Fibroblast of skin of left biceps (primary cell): ENCODE measurements around the gene KLHL34.

Experiments used
- DNase-seq, 2 experiments: peaks; one replicate each; pipeline ENCODE4 v3.0.0-alpha.2; 2013; ENCODE audit warnings: low read depth in 2 of 2

Gene KLHL34

GRCh38 chrX:21656587-21657317 lies 1.4 kb downstream of the KLHL34 start:
- DNase-seq = no peak

DNA sequence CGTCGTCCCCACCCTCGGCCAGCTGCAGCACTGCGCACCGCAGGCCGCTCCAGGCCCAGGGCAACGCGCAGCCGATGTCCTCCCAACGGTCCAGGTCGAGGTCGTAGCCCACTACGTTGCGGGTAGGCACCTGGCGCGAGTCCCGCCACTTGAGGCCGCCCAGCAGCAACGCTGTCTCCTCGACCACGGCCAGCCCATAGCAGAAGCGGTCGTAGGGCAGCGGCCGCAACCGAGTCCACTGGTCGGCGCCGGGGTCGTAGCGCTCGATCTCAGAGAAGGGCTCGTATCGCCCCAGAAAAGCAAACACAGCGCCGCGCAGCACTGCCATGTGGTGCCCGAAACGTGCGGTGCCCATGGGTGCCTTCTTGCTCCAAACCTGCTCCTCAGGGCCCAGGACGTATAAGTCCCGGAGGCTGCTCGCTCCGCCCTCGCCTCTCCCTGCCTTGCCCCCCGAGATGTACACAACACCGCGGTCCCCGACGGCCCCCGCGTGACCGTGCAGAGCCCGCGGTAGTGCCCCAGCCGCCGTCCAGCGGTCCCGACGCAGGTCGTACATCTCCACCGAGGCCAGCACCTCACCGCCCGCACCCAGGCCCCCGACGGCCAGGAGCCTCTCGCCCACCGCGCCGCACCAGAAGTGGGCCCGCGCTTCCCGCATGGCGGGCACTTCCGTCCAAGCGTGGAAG lies 2.1 kb downstream of the KLHL34 start:
- DNase-seq = no peak

DNA sequence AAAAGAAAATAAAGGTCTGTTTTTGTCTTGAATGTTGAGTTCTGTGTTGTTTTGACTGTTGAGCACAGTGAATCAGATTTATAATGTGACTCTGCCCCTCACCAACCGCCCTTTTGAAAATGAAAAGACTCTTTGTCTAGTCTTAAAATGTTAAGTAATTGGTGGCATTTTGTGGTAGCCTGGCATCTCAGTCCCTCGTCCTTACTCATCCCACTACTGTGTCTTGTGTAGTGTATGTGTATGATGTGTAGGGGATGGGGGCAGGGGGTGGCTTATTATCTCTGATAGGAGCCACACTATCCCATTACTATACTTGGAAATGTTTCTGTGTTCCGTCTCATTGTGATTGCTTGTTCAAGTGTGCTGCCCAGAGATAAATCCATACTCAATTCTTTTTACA lies 12.2 kb downstream of the KLHL34 start:
- no peak for DNase-seq

GRCh38 chrX:21645431-21645830 lies 12.7 kb downstream of the KLHL34 start:
- DNase-seq = no peak

DNA sequence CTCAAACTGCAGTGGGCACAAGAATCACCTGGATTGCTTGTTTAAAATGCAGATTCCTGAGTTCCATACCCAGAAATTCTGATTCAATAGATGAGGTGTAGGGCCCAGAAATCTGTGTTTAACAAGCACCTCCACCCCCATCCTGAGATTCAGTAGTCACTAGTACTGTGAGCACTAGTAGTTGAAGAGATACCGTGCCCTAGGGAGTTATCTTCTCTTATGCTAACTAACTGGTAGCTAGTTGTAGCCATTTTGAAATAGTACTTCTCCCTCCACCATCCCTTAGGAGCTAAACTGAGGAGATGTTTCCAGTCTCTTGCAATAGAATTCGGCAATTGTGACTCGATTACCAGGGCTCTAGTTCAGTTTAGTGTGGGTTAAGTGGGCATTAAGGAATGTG lies 18.4 kb downstream of the KLHL34 start:
- DNase-seq = no peak

DNA sequence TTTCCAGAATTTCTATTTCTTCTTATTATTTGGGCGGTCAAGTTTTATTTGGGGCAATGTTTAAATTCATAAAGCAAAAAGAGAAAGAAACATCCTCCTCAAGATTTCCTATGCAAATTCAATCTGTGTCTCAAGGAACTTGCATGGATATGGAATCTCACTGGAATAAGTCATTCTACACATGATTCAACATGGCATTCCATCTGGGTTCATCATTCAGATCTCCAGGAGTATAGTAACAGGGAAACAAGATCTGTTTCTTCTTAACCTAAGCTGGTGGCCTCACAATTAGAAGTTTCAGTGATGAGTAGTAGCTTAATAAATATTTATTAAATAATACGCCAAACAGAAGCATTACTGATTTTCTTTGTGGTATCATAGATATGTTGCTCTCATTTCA lies 19.8 kb downstream of the KLHL34 start:
- DNase-seq = peak; percentile 32 to 34

GRCh38 chrX:21632027-21632426 lies 26.1 kb downstream of the KLHL34 start:
- DNase-seq = no peak

DNA sequence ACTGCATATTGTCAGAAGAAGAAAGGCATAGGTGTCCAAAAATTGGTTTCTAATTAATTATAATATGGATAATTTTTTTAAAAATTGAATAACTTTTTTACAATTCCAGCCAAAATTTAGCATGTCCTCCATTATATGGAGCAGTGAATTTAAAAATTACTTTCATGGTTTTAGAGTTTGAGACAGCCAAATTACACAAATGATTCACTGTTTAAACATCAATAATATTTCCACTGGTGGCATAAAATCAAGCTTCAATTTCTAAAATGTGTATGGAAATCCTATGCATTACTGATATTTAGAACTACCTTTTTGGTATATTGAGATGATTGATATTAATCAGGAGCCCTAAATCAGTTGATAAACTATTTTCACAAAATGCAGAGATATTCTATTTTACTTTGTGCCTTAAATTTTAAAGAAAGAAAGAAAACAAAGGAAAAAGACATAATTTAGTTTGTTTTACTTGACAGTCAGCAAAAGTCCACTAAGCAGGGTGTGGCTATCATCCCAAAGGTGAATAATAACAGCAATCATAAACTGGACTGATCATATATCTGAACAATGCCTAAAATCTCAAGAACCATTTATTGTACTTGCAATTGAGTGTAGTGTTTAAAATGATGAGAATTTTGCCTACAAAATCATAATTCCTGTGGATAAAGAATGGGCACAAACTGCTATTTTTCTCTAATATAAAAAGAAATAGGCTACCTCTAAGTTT lies 34.2 kb downstream of the KLHL34 start:
- no peak for DNase-seq

DNA sequence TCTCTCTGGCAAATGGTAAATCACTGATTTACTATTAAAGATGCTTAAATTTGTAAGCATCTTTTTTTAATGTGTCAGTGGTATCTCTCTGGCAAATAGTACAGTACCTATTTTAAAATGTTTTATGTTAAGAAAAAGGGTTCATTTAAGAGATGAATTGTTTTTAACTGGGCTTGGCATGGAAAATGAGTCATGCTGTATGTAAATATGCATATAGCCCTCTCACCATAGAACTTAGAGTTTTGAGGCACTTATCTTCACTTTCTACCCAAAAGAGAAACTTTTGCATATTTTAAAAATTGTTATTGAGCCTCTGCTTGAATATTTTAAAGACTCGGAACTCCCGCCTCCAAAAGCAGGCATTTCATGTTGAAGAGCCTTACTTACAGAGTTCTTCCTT lies 37.9 kb downstream of the KLHL34 start:
- no peak for DNase-seq

DNA sequence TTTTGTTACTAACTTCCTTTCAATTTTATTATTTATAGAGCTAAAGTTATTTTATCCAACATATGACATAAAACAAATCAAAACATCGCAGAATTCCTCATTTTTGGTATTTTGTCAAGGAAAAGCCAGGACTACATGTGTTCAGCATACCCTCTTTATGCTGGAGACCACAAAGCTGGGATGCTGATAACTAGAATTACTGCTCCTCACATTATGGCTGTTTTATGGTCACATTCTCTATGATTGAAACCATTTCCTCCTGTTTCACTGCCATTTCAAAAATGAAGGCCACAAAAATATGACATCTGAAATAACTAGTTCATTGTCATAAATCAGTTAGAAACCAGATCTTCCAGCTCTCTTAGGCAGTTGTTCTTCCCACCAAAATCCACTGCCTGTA lies 41.7 kb downstream of the KLHL34 start:
- peak; percentile 31 to 46 for DNase-seq

- DNase-seq = no peak
Observed at GRCh38 chrX:21612154-21612553, 46.0 kb downstream of the KLHL34 start.

DNA sequence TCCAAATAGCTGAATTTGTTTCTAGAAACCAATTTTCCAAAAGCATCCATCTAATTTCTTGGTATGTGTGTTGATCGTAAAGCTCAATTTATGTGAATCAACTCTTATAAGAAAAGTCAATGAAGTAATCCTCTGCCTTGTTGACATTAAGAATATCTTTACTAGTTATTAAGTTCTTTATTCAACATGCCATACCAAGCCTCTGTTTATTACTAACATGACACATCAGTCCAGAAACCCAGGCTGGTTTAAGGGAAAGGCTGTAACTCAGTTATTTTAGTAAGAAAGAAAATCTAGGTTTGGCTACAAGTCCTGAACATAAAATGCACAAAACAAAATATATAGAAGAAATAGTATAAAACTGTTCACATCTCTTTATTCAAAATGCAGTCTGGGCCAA lies 48.0 kb downstream of the KLHL34 start:
- no peak for DNase-seq

DNA sequence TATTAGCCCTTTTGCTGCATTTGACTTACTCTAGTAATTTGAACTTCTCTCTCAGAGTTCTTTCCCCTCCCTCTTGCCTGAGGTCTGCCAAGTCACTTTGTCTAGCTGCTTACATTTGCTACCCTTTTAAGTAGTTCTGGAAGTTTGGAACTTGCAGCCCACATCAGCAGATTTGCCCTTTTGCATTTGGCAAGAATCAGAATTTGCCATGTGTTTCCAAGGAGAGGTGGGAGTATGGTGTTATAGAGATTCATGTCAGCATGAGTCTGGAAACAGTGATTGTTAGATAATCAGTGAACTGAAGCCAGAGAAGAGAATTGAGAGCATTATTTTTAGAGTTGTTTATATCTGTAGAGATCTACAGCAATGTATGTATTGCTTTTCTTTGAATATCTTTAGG lies 52.1 kb downstream of the KLHL34 start:
- no peak for DNase-seq
